H1 (cell line): ENCODE data around the gene ITGA8. TPM values are rescaled to one million over a fixed set of nuclear protein-coding genes. Genes with fewer than 3 reads are reported as not detected.

Source experiments
- ASH2L ChIP-seq: fragments of 200-600, 300-600 bp; sonication (generic); IDR thresholded peaks from one replicate; pipeline ENCODE4 v1.7.1; 2017; ENCODE audit warnings: low read length
- ATF3 ChIP-seq: IDR thresholded peaks from 2 replicates; pipeline ENCODE4 v1.6.1; 2011; ENCODE audit warnings: low read depth, mild to moderate bottlenecking, low read length; ENCODE audit not compliant: insufficient read depth
- CBX5 ChIP-seq: fragments of 300-800, 300-1000 bp; sonication (generic); IDR thresholded peaks from 2 replicates; pipeline ENCODE4 v1.7.1; 2016; ENCODE audit warnings: antibody characterized with exemption, low read length, low read depth
- CBX8 ChIP-seq: fragments of 300-800, 300-1000 bp; sonication (generic); IDR thresholded peaks from 2 replicates; pipeline ENCODE4 v1.7.1; 2016; ENCODE audit warnings: low read depth, low read length, borderline replicate concordance
- CEBPB ChIP-seq: IDR thresholded peaks from 2 replicates; pipeline ENCODE4 v1.6.1; 2012; ENCODE audit warnings: low read depth, low read length
- CREB1 ChIP-seq: IDR thresholded peaks from 2 replicates; pipeline ENCODE4 v1.6.1; 2012; ENCODE audit warnings: inconsistent platforms
- EGR1 ChIP-seq: IDR thresholded peaks from 2 replicates; pipeline ENCODE4 v1.6.1; 2011; ENCODE audit warnings: low read depth, low read length, borderline replicate concordance
- EP300 ChIP-seq, 2 experiments: IDR thresholded peaks; 1 replicate in 1 of 2; 2 replicates in 1 of 2; pipeline ENCODE4 v1.6.1; 2011 to 2012; ENCODE audit warnings: low read depth in 2 of 2, low read length in 2 of 2, mild to moderate bottlenecking in 2 of 2, borderline replicate concordance in 1 of 2, inconsistent platforms in 1 of 2, moderate library complexity in 1 of 2
- EZH2 ChIP-seq: fragments of 200-600 bp; sonication (generic); IDR thresholded peaks from 2 replicates; pipeline ENCODE4 v1.7.1; 2012; ENCODE audit warnings: low read depth, mild to moderate bottlenecking, moderate library complexity, low read length, inconsistent platforms; ENCODE audit not compliant: severe bottlenecking
- FOSL1 ChIP-seq: IDR thresholded peaks from 2 replicates; pipeline ENCODE4 v1.6.1; 2011; ENCODE audit warnings: mild to moderate bottlenecking, low read depth, low read length, moderate library complexity; ENCODE audit not compliant: insufficient read depth
- GABPA ChIP-seq: IDR thresholded peaks from 2 replicates; pipeline ENCODE4 v1.6.1; 2011; ENCODE audit warnings: mild to moderate bottlenecking, low read length, moderate library complexity, borderline replicate concordance; ENCODE audit not compliant: insufficient read depth
- HDAC2 ChIP-seq, 2 experiments: fragments of 300-600 bp in 1 of 2; sonication (generic) in 1 of 2; IDR thresholded peaks; 2 replicates each; pipeline ENCODE4 v1.6.1; 2011 to 2012; ENCODE audit warnings: low read depth in 2 of 2, low read length in 2 of 2, mild to moderate bottlenecking in 2 of 2, moderate library complexity in 2 of 2, borderline replicate concordance in 1 of 2, inconsistent platforms in 1 of 2
- JUN ChIP-seq: IDR thresholded peaks from 2 replicates; pipeline ENCODE4 v1.6.1; 2011; ENCODE audit warnings: low read depth, mild to moderate bottlenecking, improper control_type of control experiment, low read length
- KDM1A ChIP-seq: fragments of 200-600, 300-600 bp; sonication (generic); IDR thresholded peaks from 2 replicates; pipeline ENCODE4 v1.7.1; 2016; ENCODE audit warnings: mild to moderate bottlenecking, low read length, borderline replicate concordance
- KDM5A ChIP-seq: fragments of 200-600 bp; IDR thresholded peaks from 2 replicates; pipeline ENCODE4 v1.7.1; 2012; ENCODE audit warnings: mild to moderate bottlenecking, low read length, inconsistent platforms, mixed read lengths
- MAFK ChIP-seq: IDR thresholded peaks from 2 replicates; pipeline ENCODE4 v1.6.1; 2012; ENCODE audit warnings: low read depth, mild to moderate bottlenecking, improper control_type of control experiment, low read length
- SIRT6 ChIP-seq: IDR thresholded peaks from one replicate; pipeline ENCODE4 v1.7.1; 2012; ENCODE audit warnings: low read length, inconsistent platforms
- SP1 ChIP-seq: IDR thresholded peaks from 2 replicates; pipeline ENCODE4 v1.6.1; 2011; ENCODE audit warnings: low read depth, low read length
- TCF12 ChIP-seq: IDR thresholded peaks from 2 replicates; pipeline ENCODE4 v1.6.1; 2011; ENCODE audit warnings: low read depth, mild to moderate bottlenecking, low read length
- polyA plus RNA-seq, 7 experiments: library from polyadenylated mRNA; depleted of rRNA in 3 of 7; stranded (reverse) in 5 of 7; unstranded in 2 of 7; fragments of >200 nt in 5 of 7; fragments of 200-250 nt in 2 of 7; gene quantifications; 1 replicate in 5 of 7; 2 replicates in 1 of 7; 4 replicates in 1 of 7; pipeline versions ENCODE4 v1.2.1 to v1.2.3, GENCODE V29; 2011 to 2013; ENCODE audit warnings: missing spikeins in 2 of 7, mixed read lengths in 2 of 7
- total RNA-seq: library from RNA; stranded (reverse); fragmentation: NEBNext Ultra II Directional; extraction: Animal tissue kit (Norgen Biotek cat#: 25700); gene quantifications from 2 replicates; pipeline ENCODE4 v1.2.1, GENCODE V29; 2021
- TF ChIP-seq, protein P1 (sequence below): IDR thresholded peaks from 2 replicates; pipeline ENCODE4 v1.6.1; 2012; ENCODE audit warnings: inconsistent platforms

ITGA8 gene
- total and polyA plus RNA-seq, 2 of the 8 experiments (the other 6 are each of a cell fraction or from before 2014, with no cell fraction given), result not detected

GRCh38 chr10:15585303-15585715, 134.4 kb downstream of the ITGA8 start (continued):
- TF ChIP-seq ATF3 (no peak), CBX5 (no peak), ASH2L (no peak), SP1 (no peak), KDM1A (no peak), FOSL1 (no peak), CBX8 (no peak), TCF12 (no peak), JUN (no peak), KDM5A (no peak), CREB1 (no peak), EZH2 (no peak), EGR1 (no peak), EP300 (IDR thresholded peaks at IDR 0.05; ENCODE audit: borderline replicate concordance in 1 of 2, low read depth in 2 of 2, low read length in 2 of 2) (no peak), SIRT6 (no peak), HDAC2 (IDR thresholded peaks at IDR 0.05; ENCODE audit: borderline replicate concordance in 1 of 2, low read depth in 2 of 2, low read length in 2 of 2) (no peak), GABPA (no peak), CEBPB (no peak), MAFK (no peak)
- TF ChIP-seq, protein P1, sequence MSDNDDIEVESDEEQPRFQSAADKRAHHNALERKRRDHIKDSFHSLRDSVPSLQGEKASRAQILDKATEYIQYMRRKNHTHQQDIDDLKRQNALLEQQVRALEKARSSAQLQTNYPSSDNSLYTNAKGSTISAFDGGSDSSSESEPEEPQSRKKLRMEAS, result no peak
